DND-41 (cell line): Measurements from ENCODE around the gene CNEP1R1.

Source experiments
- ATAC-seq: fragments of 200-7000 bp; cut with Tn5 transposase; 3 replicates; pipeline ENCODE4 v1.9.1; 2021; ENCODE audit warnings: low read depth; ENCODE audit not compliant: insufficient read depth
- DNase-seq: peaks from one replicate; pipeline ENCODE4 v3.0.0-alpha.2; 2020
- H2AFZ ChIP-seq: 2 replicates; pipeline ENCODE4 v1.6.0; 2012; ENCODE audit warnings: low read depth, low read length
- H3K27ac ChIP-seq: 2 replicates; pipeline ENCODE4 v1.5.1; 2012; ENCODE audit warnings: low read length, inconsistent platforms
- H3K27me3 ChIP-seq: fragments of 200-600 bp; sonication (generic); 2 replicates; pipeline ENCODE4 v1.6.0; 2012; ENCODE audit warnings: low read length, mild to moderate bottlenecking, inconsistent platforms; ENCODE audit not compliant: insufficient read depth, poor library complexity
- H3K36me3 ChIP-seq: 2 replicates; pipeline ENCODE4 v1.5.1; 2012; ENCODE audit warnings: low read length, inconsistent platforms; ENCODE audit not compliant: insufficient read depth
- H3K4me1 ChIP-seq: 2 replicates; pipeline ENCODE4 v1.5.1; 2012; ENCODE audit warnings: mild to moderate bottlenecking, low read length; ENCODE audit not compliant: insufficient read depth
- H3K4me2 ChIP-seq: 2 replicates; pipeline ENCODE4 v1.6.0; 2012; ENCODE audit warnings: mild to moderate bottlenecking, moderate library complexity, low read length, inconsistent platforms; ENCODE audit not compliant: insufficient read depth
- H3K4me3 ChIP-seq, 2 experiments: fragments of 200-600 bp in 1 of 2; shearing (Covaris generic) in 1 of 2; 2 replicates each; pipeline ENCODE4 v1.5.1; 2012 to 2016; ENCODE audit warnings: inconsistent platforms in 2 of 2, low read length in 2 of 2, mild to moderate bottlenecking in 2 of 2, low read depth in 1 of 2, moderate library complexity in 1 of 2
- H3K79me2 ChIP-seq: 2 replicates; pipeline ENCODE4 v1.6.0; 2012; ENCODE audit warnings: low read length, inconsistent platforms; ENCODE audit not compliant: insufficient read depth
- H3K9ac ChIP-seq: 2 replicates; pipeline ENCODE4 v1.6.0; 2012; ENCODE audit warnings: low read depth, mild to moderate bottlenecking, inconsistent platforms, low read length, moderate library complexity
- H3K9me3 ChIP-seq: 2 replicates; pipeline ENCODE4 v1.5.1; 2012; ENCODE audit warnings: low read length, moderate library complexity, mild to moderate bottlenecking, inconsistent platforms; ENCODE audit not compliant: insufficient read depth, severe bottlenecking
- H4K20me1 ChIP-seq: 2 replicates; pipeline ENCODE4 v1.6.0; 2012; ENCODE audit warnings: low read length; ENCODE audit not compliant: insufficient read depth
- EZH2 ChIP-seq: IDR thresholded peaks from 3 replicates; pipeline ENCODE4 v1.6.1; 2012; ENCODE audit warnings: borderline replicate concordance, low read depth, mild to moderate bottlenecking, moderate library complexity, low read length, inconsistent platforms; ENCODE audit not compliant: severe bottlenecking
- TF ChIP-seq, protein P1 (sequence below): IDR thresholded peaks from 2 replicates; pipeline ENCODE4 v1.5.1; 2012; ENCODE audit warnings: borderline replicate concordance, low read length, moderate library complexity, mild to moderate bottlenecking; ENCODE audit not compliant: poor library complexity, severe bottlenecking; ENCODE audit errors: extremely low read depth

Gene CNEP1R1

DNA sequence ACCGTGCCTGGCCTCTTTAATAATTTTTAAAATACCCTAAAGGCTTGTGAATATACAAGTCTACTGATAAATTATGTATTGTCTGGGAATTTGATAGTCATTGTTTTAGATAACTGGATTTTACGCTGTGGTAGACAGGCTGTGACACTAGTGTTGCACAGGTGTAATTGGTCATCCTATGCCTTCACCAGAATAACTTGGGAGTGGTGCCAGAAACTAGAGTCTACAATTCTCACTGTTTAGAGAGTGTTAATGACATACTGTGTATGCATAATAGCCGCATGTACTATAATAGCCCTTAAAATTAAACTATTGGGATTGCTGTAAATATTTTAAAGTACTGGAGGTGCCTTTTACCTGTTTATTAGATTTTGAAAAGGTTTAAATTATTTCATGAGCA is 11.4 kb downstream of the CNEP1R1 start:
- Histone ChIP-seq H3K27me3 (no peaks in the 10 kb centered on the region), H3K9ac (no peak overlapping the region), H4K20me1 (peaks cover 5% of the 10 kb centered on the region; the same call in 1 of the 2 replicates), H3K79me2 (peaks cover 7% of the 10 kb centered on the region; the same call in 1 of the 2 replicates), H3K36me3 (peaks cover 49% of the 10 kb centered on the region), H3K4me1 (no peaks in the 10 kb centered on the region), H3K4me3 (no peak overlapping the region), H3K9me3 (no peaks in the 10 kb centered on the region), H3K27ac (no peak overlapping the region), H3K4me2 (no peak overlapping the region), H2AFZ (no peak overlapping the region)
- DNase-seq (no peak), ATAC-seq (no peak)
- no peak for TF ChIP-seq EZH2
- TF ChIP-seq, protein P1, sequence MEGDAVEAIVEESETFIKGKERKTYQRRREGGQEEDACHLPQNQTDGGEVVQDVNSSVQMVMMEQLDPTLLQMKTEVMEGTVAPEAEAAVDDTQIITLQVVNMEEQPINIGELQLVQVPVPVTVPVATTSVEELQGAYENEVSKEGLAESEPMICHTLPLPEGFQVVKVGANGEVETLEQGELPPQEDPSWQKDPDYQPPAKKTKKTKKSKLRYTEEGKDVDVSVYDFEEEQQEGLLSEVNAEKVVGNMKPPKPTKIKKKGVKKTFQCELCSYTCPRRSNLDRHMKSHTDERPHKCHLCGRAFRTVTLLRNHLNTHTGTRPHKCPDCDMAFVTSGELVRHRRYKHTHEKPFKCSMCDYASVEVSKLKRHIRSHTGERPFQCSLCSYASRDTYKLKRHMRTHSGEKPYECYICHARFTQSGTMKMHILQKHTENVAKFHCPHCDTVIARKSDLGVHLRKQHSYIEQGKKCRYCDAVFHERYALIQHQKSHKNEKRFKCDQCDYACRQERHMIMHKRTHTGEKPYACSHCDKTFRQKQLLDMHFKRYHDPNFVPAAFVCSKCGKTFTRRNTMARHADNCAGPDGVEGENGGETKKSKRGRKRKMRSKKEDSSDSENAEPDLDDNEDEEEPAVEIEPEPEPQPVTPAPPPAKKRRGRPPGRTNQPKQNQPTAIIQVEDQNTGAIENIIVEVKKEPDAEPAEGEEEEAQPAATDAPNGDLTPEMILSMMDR, result no peak

DNA sequence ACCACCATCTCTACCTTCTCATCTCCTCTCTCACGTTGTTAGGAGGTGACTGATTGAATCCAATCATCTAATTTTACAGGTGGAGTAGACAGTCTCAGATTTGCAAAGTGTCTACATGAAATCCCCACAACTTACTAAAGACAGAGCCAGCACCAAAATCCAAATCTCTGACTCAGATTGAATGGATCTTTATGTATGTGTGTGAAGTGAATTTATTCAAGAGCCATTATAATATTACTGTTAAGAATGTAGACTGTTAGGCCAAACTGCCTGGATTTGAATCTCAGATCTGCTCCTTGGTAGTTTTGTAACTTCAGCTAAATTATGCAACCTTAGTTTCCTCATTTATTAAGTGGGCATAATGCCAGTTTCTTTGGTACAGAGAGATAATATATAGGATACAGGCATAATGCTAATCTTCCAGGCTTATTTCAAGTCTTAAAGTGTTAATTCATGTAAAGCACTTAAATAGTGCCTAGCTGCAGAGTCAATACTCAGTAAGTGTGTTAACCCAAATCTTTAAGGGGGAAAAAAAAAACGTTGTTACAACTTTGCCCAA is 12.7 kb downstream of the CNEP1R1 start:
- TF ChIP-seq, protein P1, result no peak
- no peak for TF ChIP-seq EZH2
- Histone ChIP-seq H3K9ac (no peak overlapping the region), H3K4me1 (no peaks in the 10 kb centered on the region), H3K9me3 (no peaks in the 10 kb centered on the region), H3K27me3 (no peaks in the 10 kb centered on the region), H3K27ac (no peak overlapping the region), H3K36me3 (peaks cover 39% of the 10 kb centered on the region), H4K20me1 (no peaks in the 10 kb centered on the region), H2AFZ (no peak overlapping the region), H3K4me3 (no peak overlapping the region), H3K79me2 (no peaks in the 10 kb centered on the region), H3K4me2 (no peak overlapping the region)
- DNase-seq, result no peak
- ATAC-seq, result no peak

DNA sequence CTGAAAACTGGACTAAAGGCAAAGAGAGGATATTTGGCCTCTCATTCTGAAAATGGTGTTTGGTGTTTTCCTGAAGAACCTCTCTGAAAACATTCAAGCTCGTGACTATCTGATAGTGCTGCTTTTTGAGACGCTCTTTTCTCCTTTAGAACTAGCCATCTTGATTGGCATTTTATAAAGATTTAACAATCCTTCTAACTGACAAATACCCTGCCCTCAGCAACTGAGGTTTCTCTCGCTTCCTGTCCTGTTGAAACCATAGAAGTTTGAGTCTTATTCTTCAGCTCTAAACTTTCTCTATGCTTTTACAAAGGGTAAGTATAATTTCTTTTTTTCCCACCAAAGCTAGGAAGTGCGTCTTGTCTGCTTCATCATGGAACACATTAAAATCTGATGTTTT is 13.3 kb downstream of the CNEP1R1 start:
- H3K27ac ChIP-seq, result no peak overlapping the region
- H3K4me3 ChIP-seq, result no peak overlapping the region
- H3K9ac ChIP-seq, result no peak overlapping the region
- H3K79me2 ChIP-seq, result no peaks in the 10 kb centered on the region
- H2AFZ ChIP-seq, result no peak overlapping the region
- no peaks in the 10 kb centered on the region for H3K27me3 ChIP-seq
- H4K20me1 ChIP-seq, result no peaks in the 10 kb centered on the region
- ATAC-seq, result no peak
- H3K4me2 ChIP-seq, result no peak overlapping the region
- H3K36me3 ChIP-seq, result peaks cover 36% of the 10 kb centered on the region
- H3K4me1 ChIP-seq, result no peaks in the 10 kb centered on the region
- H3K9me3 ChIP-seq, result no peaks in the 10 kb centered on the region
- DNase-seq, result no peak
- no peak for TF ChIP-seq EZH2
- TF ChIP-seq, protein P1, result no peak
